Trophoblast cell (in vitro differentiated cells and primary cell): ENCODE measurements around the gene KCNJ6.

ENCODE experiments used
- DNase-seq, 2 donors: peaks; one replicate each; pipeline ENCODE4 v3.0.0-alpha.2; 2016
- H2AFZ ChIP-seq: 2 replicates; pipeline ENCODE4 v1.6.1; 2013; ENCODE audit warnings: low read length, moderate library complexity, mild to moderate bottlenecking; ENCODE audit not compliant: insufficient read depth, poor library complexity
- H2AK5ac ChIP-seq: 2 replicates; pipeline ENCODE4 v1.6.1; 2013; ENCODE audit warnings: mild to moderate bottlenecking, low read length
- H2BK120ac ChIP-seq: 2 replicates; pipeline ENCODE4 v1.6.1; 2013; ENCODE audit warnings: low read length, mild to moderate bottlenecking, moderate library complexity; ENCODE audit not compliant: insufficient read depth, poor library complexity
- H2BK12ac ChIP-seq: 2 replicates; pipeline ENCODE4 v1.6.1; 2013; ENCODE audit warnings: mild to moderate bottlenecking, low read length, moderate library complexity
- H2BK5ac ChIP-seq: 2 replicates; pipeline ENCODE4 v1.6.1; 2013; ENCODE audit warnings: low read length, low read depth, moderate library complexity, mild to moderate bottlenecking; ENCODE audit not compliant: poor library complexity
- H3K14ac ChIP-seq: 2 replicates; pipeline ENCODE4 v1.6.1; 2013; ENCODE audit warnings: mild to moderate bottlenecking, low read length
- H3K18ac ChIP-seq: 2 replicates; pipeline ENCODE4 v1.6.1; 2013; ENCODE audit warnings: mild to moderate bottlenecking, low read length
- H3K23ac ChIP-seq: 2 replicates; pipeline ENCODE4 v1.6.1; 2013; ENCODE audit warnings: low read length
- H3K27ac ChIP-seq: 2 replicates; pipeline ENCODE4 v1.5.1; 2013; ENCODE audit warnings: low read depth, mild to moderate bottlenecking, inconsistent platforms, low read length, moderate library complexity
- H3K27me3 ChIP-seq: 2 replicates; pipeline ENCODE4 v1.6.1; 2013; ENCODE audit warnings: inconsistent platforms, mild to moderate bottlenecking, low read length, moderate library complexity; ENCODE audit not compliant: insufficient read depth
- H3K36me3 ChIP-seq, 2 experiments: 1 replicate in 1 of 2; 2 replicates in 1 of 2; pipeline ENCODE4 v1.6.1; 2013; ENCODE audit warnings: low read length in 2 of 2, mild to moderate bottlenecking in 2 of 2, moderate library complexity in 1 of 2; ENCODE audit not compliant: insufficient read depth in 2 of 2, control insufficient read depth in 1 of 2
- H3K4ac ChIP-seq: 2 replicates; pipeline ENCODE4 v1.6.1; 2013; ENCODE audit warnings: low read depth, mild to moderate bottlenecking, low read length, moderate library complexity
- H3K4me1 ChIP-seq, 2 experiments: 1 replicate in 1 of 2; 2 replicates in 1 of 2; pipeline ENCODE4 v1.6.1; 2013; ENCODE audit warnings: low read length in 2 of 2, mild to moderate bottlenecking in 2 of 2, moderate library complexity in 1 of 2; ENCODE audit not compliant: insufficient read depth in 2 of 2, control insufficient read depth in 1 of 2
- H3K4me2 ChIP-seq: 2 replicates; pipeline ENCODE4 v1.6.1; 2013; ENCODE audit warnings: inconsistent platforms, mild to moderate bottlenecking, low read length, moderate library complexity
- H3K4me3 ChIP-seq: 2 replicates; pipeline ENCODE4 v1.5.1; 2013; ENCODE audit warnings: mild to moderate bottlenecking, low read depth, low read length, inconsistent platforms
- H3K79me1 ChIP-seq: one replicate; pipeline ENCODE4 v1.6.1; 2013; ENCODE audit warnings: low read length
- H3K79me2 ChIP-seq: 2 replicates; pipeline ENCODE4 v1.6.1; 2013; ENCODE audit warnings: low read length, mild to moderate bottlenecking; ENCODE audit not compliant: control insufficient read depth, insufficient read depth, poor library complexity
- H3K9ac ChIP-seq: 2 replicates; pipeline ENCODE4 v1.6.1; 2013; ENCODE audit warnings: mild to moderate bottlenecking, low read length
- H3K9me3 ChIP-seq: 2 replicates; pipeline ENCODE4 v1.6.1; 2013; ENCODE audit warnings: low read depth, mild to moderate bottlenecking, control low read depth, inconsistent platforms, low read length; ENCODE audit not compliant: insufficient read depth
- H4K12ac ChIP-seq: 2 replicates; pipeline ENCODE4 v1.6.1; 2013; ENCODE audit warnings: low read depth, mild to moderate bottlenecking, low read length, moderate library complexity
- H4K8ac ChIP-seq: 2 replicates; pipeline ENCODE4 v1.6.1; 2013; ENCODE audit warnings: low read depth, mild to moderate bottlenecking, low read length, moderate library complexity
- H4K91ac ChIP-seq: one replicate; pipeline ENCODE4 v1.6.1; 2013; ENCODE audit warnings: low read depth, mild to moderate bottlenecking, low read length, moderate library complexity
- WGBS: extraction: QIAGEN DNeasy Blood & Tissue Kit; methylation state at CpG from one replicate; pipeline ENCODE4 v1.1.7; 2013; ENCODE audit warnings: missing lambda C conversion rate; ENCODE audit not compliant: insufficient read length, insufficient coverage; ENCODE audit errors: extremely low coverage; 5-methylcytosine and 5-hydroxymethylcytosine counted together

KCNJ6 gene

DNA sequence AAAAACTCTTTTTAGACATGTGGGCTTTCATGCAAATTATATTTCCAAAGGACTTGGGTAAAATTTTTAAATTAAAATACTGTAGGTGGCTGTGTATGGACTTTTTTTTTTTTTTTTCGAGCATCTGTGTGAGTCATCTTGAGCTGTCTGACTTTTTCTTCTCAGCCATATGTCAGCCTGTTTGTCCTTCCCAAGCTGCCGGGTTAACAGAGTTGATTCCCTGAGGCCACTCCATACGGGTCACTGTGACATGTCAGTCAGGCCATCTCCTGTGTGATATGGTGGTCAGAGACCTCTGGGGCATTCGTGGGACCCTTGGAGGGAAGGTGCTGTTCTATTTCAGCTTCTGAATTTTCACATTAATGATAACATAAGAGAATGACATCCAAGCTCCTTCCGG is 148.3 kb downstream of the KCNJ6 start:
- no CpG with 5 or more reads among the region's 5 CpGs for WGBS
- Histone ChIP-seq H3K27ac (no peak overlapping the region), H3K79me2 (no peaks in the 10 kb centered on the region), H3K9me3 (no peaks in the 10 kb centered on the region), H3K4me2 (no peak overlapping the region), H2BK120ac (no peak overlapping the region), H2AFZ (no peak overlapping the region), H3K9ac (no peak overlapping the region), H3K36me3 (no peaks in the 10 kb centered on the region), H3K18ac (no peak overlapping the region), H4K91ac (no peak overlapping the region), H3K27me3 (no peaks in the 10 kb centered on the region), H4K8ac (no peak overlapping the region), H3K14ac (no peak overlapping the region), H3K4me3 (no peak overlapping the region), H3K4me1 (peaks cover 0 to 2% of the 10 kb centered on the region in 2 experiments), H2BK5ac (no peak overlapping the region), H3K79me1 (no peaks in the 10 kb centered on the region), H2BK12ac (no peak overlapping the region), H3K4ac (no peak overlapping the region), H2AK5ac (no peak overlapping the region), H4K12ac (no peak overlapping the region), H3K23ac (no peak overlapping the region)
- no peak for DNase-seq

DNA sequence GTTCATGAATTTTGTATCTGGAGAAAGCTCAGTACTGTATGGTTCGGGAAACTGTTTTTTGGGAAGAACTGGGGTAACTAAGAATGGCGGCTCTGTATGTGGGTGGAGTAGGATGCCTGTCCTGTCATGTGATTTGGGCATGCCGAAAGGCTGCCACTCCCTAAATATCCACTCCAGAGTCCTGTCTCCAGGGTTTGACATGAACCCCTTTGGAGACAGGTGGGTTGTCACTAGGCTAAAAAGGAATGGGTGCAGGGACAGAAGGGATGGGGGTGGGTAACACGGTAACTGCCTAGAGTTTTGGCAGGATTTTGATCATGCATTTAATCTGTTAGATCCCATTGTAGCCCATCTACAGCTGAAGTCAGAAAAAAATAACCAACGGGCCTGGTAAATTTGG is 150.1 kb downstream of the KCNJ6 start:
- H3K27me3 ChIP-seq = no peaks in the 10 kb centered on the region

DNA sequence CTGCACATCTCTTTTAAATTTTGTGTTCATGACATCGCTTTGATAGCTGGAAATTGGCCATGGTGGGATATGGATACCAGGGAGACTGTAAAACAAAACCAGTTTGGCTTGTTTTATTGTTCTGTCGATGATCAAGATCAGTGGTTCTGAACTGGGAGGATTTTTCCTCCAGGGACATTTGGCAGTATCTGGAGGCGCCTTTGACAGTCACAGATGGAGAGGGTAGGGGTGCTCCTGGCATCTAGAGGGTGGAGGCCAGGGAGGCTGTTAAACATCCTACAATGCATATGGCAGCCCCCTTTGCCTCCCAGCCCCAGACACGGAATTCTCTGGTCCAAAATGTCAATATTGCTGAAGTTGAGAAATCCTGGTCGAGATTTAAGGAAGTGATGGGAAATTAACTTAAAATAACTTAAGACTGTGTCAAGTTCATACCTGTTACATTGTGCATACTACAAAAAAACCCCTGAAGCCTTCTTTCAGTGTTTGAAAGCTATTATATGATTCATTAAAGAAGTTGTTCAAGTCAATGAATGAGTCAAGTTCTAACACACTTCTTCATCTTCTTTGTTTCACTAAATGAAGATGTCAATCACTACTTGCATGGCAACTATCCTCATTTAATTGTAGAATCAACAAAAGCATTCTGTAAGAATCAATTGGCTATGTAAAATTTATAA is 150.9 kb downstream of the KCNJ6 start:
- no peak overlapping the region for H3K4me3 ChIP-seq
- H3K18ac ChIP-seq = no peak overlapping the region
- no peak overlapping the region for H2BK120ac ChIP-seq
- no peak overlapping the region for H3K27ac ChIP-seq
- no peaks in the 10 kb centered on the region for H3K27me3 ChIP-seq
- H3K4me2 ChIP-seq = no peak overlapping the region
- no peak overlapping the region for H3K23ac ChIP-seq
- H3K4ac ChIP-seq = no peak overlapping the region
- no peak overlapping the region for H4K12ac ChIP-seq
- peak; percentile 20 to 76 for DNase-seq
- H3K4me1 ChIP-seq = peaks cover 0 to 2% of the 10 kb centered on the region in 2 experiments
- H3K14ac ChIP-seq = no peak overlapping the region
- no peak overlapping the region for H4K91ac ChIP-seq
- H2AFZ ChIP-seq = no peak overlapping the region
- no peak overlapping the region for H2BK12ac ChIP-seq
- no peaks in the 10 kb centered on the region for H3K79me1 ChIP-seq
- H3K36me3 ChIP-seq = no peaks in the 10 kb centered on the region
- H4K8ac ChIP-seq = no peak overlapping the region
- no peak overlapping the region for H2AK5ac ChIP-seq
- H3K79me2 ChIP-seq = no peaks in the 10 kb centered on the region
- no CpG with 5 or more reads among the region's 5 CpGs for WGBS
- peaks cover 3% of the 10 kb centered on the region for H3K9me3 ChIP-seq
- no peak overlapping the region for H3K9ac ChIP-seq
- no peak overlapping the region for H2BK5ac ChIP-seq

More for the DNA sequence above, 150.1 kb downstream of the KCNJ6 start:
- no peak overlapping the region for H3K23ac ChIP-seq
- no peak overlapping the region for H2AFZ ChIP-seq
- H3K4ac ChIP-seq = no peak overlapping the region
- H3K18ac ChIP-seq = no peak overlapping the region
- DNase-seq = no peak
- H3K4me2 ChIP-seq = no peak overlapping the region
- H3K9me3 ChIP-seq = no peaks in the 10 kb centered on the region
- no peaks in the 10 kb centered on the region for H3K79me2 ChIP-seq
- no peak overlapping the region for H2BK5ac ChIP-seq
- H4K12ac ChIP-seq = no peak overlapping the region
- H3K36me3 ChIP-seq = no peaks in the 10 kb centered on the region
- H3K14ac ChIP-seq = no peak overlapping the region
- H3K4me1 ChIP-seq = peaks cover 0 to 2% of the 10 kb centered on the region in 2 experiments
- H4K91ac ChIP-seq = no peak overlapping the region
- H2BK120ac ChIP-seq = no peak overlapping the region
- H4K8ac ChIP-seq = no peak overlapping the region
- H3K27ac ChIP-seq = no peak overlapping the region
- H2BK12ac ChIP-seq = no peak overlapping the region
- H3K9ac ChIP-seq = no peak overlapping the region
- no peak overlapping the region for H2AK5ac ChIP-seq
- H3K4me3 ChIP-seq = no peak overlapping the region
- WGBS = no CpG with 5 or more reads among the region's 5 CpGs
- H3K79me1 ChIP-seq = no peaks in the 10 kb centered on the region

DNA sequence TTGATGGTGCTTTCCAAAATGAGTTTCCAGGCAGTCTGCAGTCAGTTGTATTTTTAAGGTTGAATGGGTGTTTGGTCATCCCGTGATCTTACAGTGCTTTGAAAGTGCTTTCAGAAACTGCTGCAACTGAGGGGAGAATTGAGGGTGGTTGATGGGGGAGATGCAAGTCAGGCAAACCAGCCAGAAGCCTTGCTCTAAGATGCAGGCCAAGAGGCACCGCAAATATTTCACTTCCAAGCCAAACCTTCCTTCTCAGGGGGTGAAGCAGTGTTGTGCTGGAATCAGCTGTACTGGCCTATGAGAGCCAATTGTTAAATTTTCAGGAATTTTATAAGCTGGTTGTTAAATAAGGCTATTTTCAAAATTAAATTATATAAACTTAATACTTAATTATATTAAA is 151.6 kb downstream of the KCNJ6 start:
- Histone ChIP-seq H3K4me2 (no peak overlapping the region), H2AK5ac (no peak overlapping the region), H3K9me3 (peaks cover 3% of the 10 kb centered on the region), H3K27ac (no peak overlapping the region), H2BK120ac (no peak overlapping the region), H2BK5ac (no peak overlapping the region), H3K36me3 (no peaks in the 10 kb centered on the region), H3K79me1 (no peaks in the 10 kb centered on the region), H3K79me2 (no peaks in the 10 kb centered on the region), H4K91ac (no peak overlapping the region), H3K4me1 (peaks cover 0 to 2% of the 10 kb centered on the region in 2 experiments), H3K14ac (no peak overlapping the region), H3K23ac (no peak overlapping the region), H4K12ac (no peak overlapping the region), H3K18ac (no peak overlapping the region), H4K8ac (no peak overlapping the region), H3K4ac (no peak overlapping the region), H3K27me3 (no peaks in the 10 kb centered on the region), H3K9ac (no peak overlapping the region), H3K4me3 (no peak overlapping the region), H2BK12ac (no peak overlapping the region), H2AFZ (no peak overlapping the region)
- no peak for DNase-seq
- no CpG with 5 or more reads among the region's 2 CpGs for WGBS
